ENCODE measurements around the gene C22orf23.
"Not testable (repeated sequence)": the region's sequence is repeated elsewhere in the genome, so short reads cannot be mapped to it uniquely, and the experiment has no call there.

C22orf23 gene

DNA sequence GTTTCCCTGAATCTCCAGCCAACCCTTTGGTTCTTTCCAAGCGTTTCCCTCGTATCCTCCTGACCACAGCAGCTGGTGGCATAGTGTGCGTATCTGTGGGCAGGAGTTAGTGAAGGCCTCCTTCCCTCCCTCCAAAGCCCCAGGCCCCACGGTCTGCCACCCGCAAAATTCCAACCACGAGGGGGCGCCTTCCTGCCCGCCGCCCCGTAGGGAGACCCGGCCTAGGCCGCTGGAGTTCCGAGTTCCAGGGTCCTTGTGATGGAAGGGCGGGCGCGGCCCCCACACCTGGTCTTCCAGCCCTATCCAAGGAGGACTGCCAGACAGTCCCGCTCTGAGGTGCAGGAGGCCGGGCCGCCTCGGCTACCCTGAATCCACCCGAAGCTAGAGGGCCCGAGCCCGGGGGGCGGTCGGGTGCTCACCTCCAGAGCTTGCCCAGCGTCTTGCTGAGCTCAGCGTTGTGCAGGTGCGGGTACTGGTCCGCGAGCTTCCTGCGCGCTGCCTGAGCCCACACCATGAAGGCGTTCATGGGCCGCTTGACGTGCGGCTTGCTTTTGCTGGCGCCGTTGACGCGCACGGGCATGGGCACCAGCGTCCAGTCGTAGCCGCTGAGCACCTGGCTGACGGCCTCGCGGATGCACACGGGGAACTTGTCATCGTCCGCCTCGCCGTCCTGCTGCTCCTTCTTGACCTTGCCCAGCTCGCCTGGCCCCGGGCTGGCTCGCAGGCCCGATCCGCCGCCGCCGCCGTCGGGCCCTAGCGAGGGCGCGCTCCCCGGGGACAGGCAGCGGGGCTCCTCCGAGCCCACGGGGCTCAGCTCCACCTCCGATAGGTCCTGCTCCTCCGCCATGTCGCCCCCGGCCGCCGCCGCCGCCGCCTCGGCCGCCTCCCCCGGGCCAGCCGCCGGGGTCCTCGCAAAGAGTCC is 29.8 kb upstream of the C22orf23 start:
- FAIRE-seq = no peak
- no peak for DNase-seq (ENCODE audit: low spot score)

- DNase-seq (ENCODE audit: low spot score) = no peak
- no peak for FAIRE-seq
Observed at GRCh38 chr22:37982151-37982785, 28.9 kb upstream of the C22orf23 start.

- DNase-seq (ENCODE audit: low spot score) = no peak
- FAIRE-seq = no peak
Observed at GRCh38 chr22:37981282-37982011, 28.0 kb upstream of the C22orf23 start.

- no peak for FAIRE-seq
- no peak for DNase-seq (ENCODE audit: low spot score)
Observed at GRCh38 chr22:37979782-37980181, 26.4 kb upstream of the C22orf23 start.

DNA sequence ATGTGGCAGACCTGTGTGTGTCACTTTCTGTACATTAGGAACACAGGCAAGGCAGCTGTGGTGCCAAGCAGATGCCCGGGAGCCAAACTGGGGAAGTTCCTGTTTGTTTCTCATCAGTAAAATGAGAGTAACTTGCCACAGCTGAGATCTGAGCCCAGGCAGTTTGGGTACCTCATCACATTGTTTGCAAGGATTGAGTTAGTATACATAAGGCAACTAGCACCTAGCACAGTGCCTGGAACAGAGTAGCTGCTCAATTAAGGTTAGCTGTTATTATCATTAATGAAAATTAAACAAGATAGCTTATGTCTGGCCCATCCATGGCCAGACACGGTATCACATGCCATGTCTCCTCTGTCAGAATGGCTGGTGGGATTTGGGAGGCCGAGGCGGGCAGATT is 23.1 kb upstream of the C22orf23 start:
- FAIRE-seq (no peak), DNase-seq (ENCODE audit: low spot score) (no peak)

- not testable (repeated sequence) for FAIRE-seq
Observed at GRCh38 chr22:37976022-37976421, 22.6 kb upstream of the C22orf23 start.

GRCh38 chr22:37975153-37975552 is 21.8 kb upstream of the C22orf23 start:
- FAIRE-seq (no peak), DNase-seq (ENCODE audit: low spot score) (no peak)

More at GRCh38 chr22:37976022-37976421, 22.6 kb upstream of the C22orf23 start:
- DNase-seq (ENCODE audit: low spot score) = not testable (repeated sequence)

- no peak for FAIRE-seq
- no peak for DNase-seq (ENCODE audit: low spot score)
Observed at GRCh38 chr22:37973271-37974170, 20.1 kb upstream of the C22orf23 start.

DNA sequence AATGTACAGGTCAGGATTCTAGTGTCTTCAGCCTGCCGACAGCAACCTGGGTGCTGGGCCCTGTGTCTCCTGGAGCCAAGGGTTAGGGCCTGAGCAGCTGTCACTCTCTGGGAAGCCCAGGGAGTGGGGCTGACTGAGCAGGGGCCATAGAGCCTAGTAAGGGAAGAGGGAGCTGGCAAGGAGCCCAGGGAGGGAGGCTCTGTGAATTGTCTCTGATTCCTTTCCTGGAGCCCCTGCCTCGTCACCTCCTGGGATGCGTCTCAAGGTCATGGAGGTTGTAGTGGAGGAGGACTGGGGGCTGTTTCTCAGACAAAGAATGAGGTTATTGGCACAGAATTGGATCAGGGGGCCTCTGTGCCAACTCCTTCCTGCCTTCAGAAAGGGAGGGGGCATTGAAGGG is 19.1 kb upstream of the C22orf23 start:
- no peak for FAIRE-seq
- no peak for DNase-seq (ENCODE audit: low spot score)

GRCh38 chr22:37971475-37972434 is 18.4 kb upstream of the C22orf23 start:
- FAIRE-seq (no peak), DNase-seq (ENCODE audit: low spot score) (no peak)

DNA sequence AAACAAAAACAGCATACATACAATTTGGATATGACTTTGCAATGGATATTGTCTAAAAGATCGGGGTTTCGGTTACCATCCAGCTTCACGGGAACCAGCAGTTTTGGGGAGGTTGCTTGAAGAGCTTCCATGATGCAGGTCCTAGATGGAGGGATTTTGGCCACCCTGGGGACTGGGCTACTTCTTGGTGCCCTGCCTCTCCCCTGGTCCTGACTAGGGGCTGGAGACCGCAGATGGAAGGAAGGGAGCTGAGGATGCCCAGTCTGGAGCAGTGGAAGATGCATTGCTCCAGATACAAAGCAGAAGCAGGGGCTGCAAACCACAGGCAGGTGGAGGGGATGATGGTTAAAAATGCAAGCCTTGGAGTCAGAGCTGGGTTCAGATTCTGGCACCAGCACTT is 17.5 kb upstream of the C22orf23 start:
- DNase-seq (ENCODE audit: low spot score) (no peak), FAIRE-seq (no peak)

GRCh38 chr22:37968452-37969251 is 15.3 kb upstream of the C22orf23 start:
- FAIRE-seq = no peak
- no peak for DNase-seq (ENCODE audit: low spot score)

GRCh38 chr22:37967637-37968451 is 14.4 kb upstream of the C22orf23 start:
- no peak for FAIRE-seq
- no peak for DNase-seq (ENCODE audit: low spot score)

- DNase-seq (ENCODE audit: low spot score) (no peak), FAIRE-seq (no peak)
Observed at GRCh38 chr22:37967147-37967546, 13.7 kb upstream of the C22orf23 start.

DNA sequence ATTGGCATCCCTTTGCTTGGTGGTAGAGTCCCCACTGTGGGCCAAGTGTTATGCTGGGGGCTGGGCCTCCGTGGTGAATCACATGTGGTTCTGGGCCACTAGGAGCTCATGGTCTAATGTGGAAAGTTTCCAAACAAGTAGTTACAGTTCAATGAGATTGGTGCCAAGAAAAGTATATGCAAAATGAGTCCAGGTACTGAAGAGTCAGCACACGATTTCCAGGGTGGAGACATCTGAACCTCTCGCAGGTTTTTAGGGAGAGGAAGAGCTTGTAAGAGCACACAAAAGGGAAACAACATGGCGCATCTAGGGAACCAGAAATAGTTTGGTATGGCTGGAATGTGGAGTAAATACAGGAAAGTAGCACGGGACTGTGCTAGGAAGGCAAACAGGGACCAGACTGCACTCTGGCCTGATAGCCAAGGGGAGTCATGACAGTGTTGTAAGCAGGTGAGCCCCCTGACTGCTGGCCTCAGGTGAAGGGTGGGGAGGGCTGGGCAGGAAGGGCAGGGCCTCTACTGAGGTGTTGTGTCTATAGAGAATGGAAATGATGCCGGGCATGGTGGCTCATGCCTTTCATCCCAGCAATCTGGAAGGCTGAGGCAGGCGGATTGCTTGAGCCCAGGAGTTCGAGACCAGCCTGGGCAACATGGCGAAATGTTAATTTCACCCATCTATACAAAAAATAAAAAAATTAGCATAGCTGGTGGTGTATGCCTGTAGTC is 12.7 kb upstream of the C22orf23 start:
- FAIRE-seq (no peak), DNase-seq (ENCODE audit: low spot score) (no peak)

GRCh38 chr22:37961062-37961461 is 7.7 kb upstream of the C22orf23 start:
- DNase-seq (ENCODE audit: low spot score) (no peak), FAIRE-seq (no peak)

GRCh38 chr22:37959231-37959825 is 5.9 kb upstream of the C22orf23 start:
- DNase-seq (ENCODE audit: low spot score) = no peak
- FAIRE-seq = no peak

Data from RCC 7860 (cell line).